H1 (cell line): ENCODE measurements around the gene NLRP6. TPM values are rescaled to one million over a fixed set of nuclear protein-coding genes. Genes with fewer than 3 reads are reported as not detected.

Source experiments
- CTCF ChIA-PET: fragments of 300-600 bp; sonication (Branson Sonifier 250); formaldehyde crosslinking; loops from one replicate; lab custom pipeline; 2021; ENCODE audit not compliant: partially characterized antibody; lab: Charles Lee
- POLR2A ChIA-PET: fragments of 300-600 bp; sonication (Branson Sonifier 250); formaldehyde crosslinking; loops from one replicate; lab custom pipeline; 2021; ENCODE audit warnings: inconsistent platforms; ENCODE audit not compliant: partially characterized antibody; lab: Charles Lee
- DNase-seq, 2 experiments: peaks; one replicate each; pipeline versions ENCODE4 v3.0.0 to v3.0.0-alpha.2; 2010 to 2022; ENCODE audit warnings: low spot score in 2 of 2, low read depth in 1 of 2, mixed read lengths in 1 of 2
- FAIRE-seq: peaks from 2 replicates; lab custom pipeline; 2011; peaks lifted over from hg19 to GRCh38; lab: Jason Lieb, UNC
- H2AFZ ChIP-seq: 2 replicates; pipeline ENCODE4 v1.8.1; 2012; ENCODE audit warnings: low read length, inconsistent platforms
- H2AK5ac ChIP-seq: 2 replicates; pipeline ENCODE4 v1.6.1; 2013; ENCODE audit warnings: low read depth, low read length
- H2BK120ac ChIP-seq: replicated peaks from 2 replicates; pipeline ENCODE3; 2013; ENCODE audit warnings: low read depth, low read length, inconsistent platforms
- H2BK12ac ChIP-seq: 2 replicates; pipeline ENCODE4 v1.6.1; 2013; ENCODE audit warnings: low read depth, low read length
- H2BK15ac ChIP-seq: 2 replicates; pipeline ENCODE4 v1.6.1; 2013; ENCODE audit warnings: low read length
- H2BK20ac ChIP-seq: 2 replicates; pipeline ENCODE4 v1.6.1; 2013; ENCODE audit warnings: low read length
- H2BK5ac ChIP-seq: 2 replicates; pipeline ENCODE4 v1.6.1; 2013; ENCODE audit warnings: low read depth, low read length
- H3K14ac ChIP-seq: 2 replicates; pipeline ENCODE4 v1.6.1; 2013; ENCODE audit warnings: inconsistent platforms; ENCODE audit not compliant: insufficient read length
- H3K18ac ChIP-seq: 2 replicates; pipeline ENCODE4 v1.6.1; 2013; ENCODE audit warnings: low read length; ENCODE audit errors: extremely low read depth
- H3K23ac ChIP-seq: 2 replicates; pipeline ENCODE4 v1.6.1; 2013; ENCODE audit warnings: inconsistent platforms; ENCODE audit not compliant: insufficient read length
- H3K23me2 ChIP-seq: 2 replicates; pipeline ENCODE4 v1.6.1; 2013; ENCODE audit warnings: low read depth, low read length
- H3K27ac ChIP-seq: 2 replicates; pipeline ENCODE4 v1.6.1; 2011; ENCODE audit warnings: low read depth, low read length, inconsistent platforms
- H3K27me3 ChIP-seq, 4 experiments: replicated peaks in 1 of 4; 1 replicate in 1 of 4; 2 replicates in 3 of 4; pipeline versions ENCODE4 v1.6.1 to v1.8.1; 2011 to 2013; ENCODE audit warnings: low read length in 3 of 4, mild to moderate bottlenecking in 3 of 4, inconsistent platforms in 2 of 4, mixed read lengths in 2 of 4, moderate library complexity in 1 of 4; ENCODE audit not compliant: control insufficient read depth in 3 of 4, insufficient read depth in 3 of 4; ENCODE audit errors: extremely low read depth in 1 of 4
- H3K36me3 ChIP-seq, 4 experiments: 2 replicates each; pipeline versions ENCODE4 v1.6.1 to v1.8.1; 2011 to 2013; ENCODE audit warnings: mild to moderate bottlenecking in 4 of 4, low read length in 3 of 4, moderate library complexity in 2 of 4, control low read depth in 1 of 4, inconsistent platforms in 1 of 4; ENCODE audit not compliant: insufficient read depth in 4 of 4, control insufficient read depth in 2 of 4
- H3K4ac ChIP-seq: replicated peaks from 2 replicates; pipeline ENCODE3; 2013; ENCODE audit warnings: low read length, low read depth, mixed read lengths, inconsistent platforms; ENCODE audit not compliant: insufficient read length
- H3K4me1 ChIP-seq, 4 experiments: replicated peaks in 1 of 4; 1 replicate in 1 of 4; 2 replicates in 3 of 4; pipeline versions ENCODE4 v1.6.1 to v1.8.1; 2011 to 2013; ENCODE audit warnings: low read length in 3 of 4, inconsistent platforms in 2 of 4, mixed read lengths in 1 of 4; ENCODE audit not compliant: insufficient read depth in 4 of 4, control insufficient read depth in 3 of 4
- H3K4me2 ChIP-seq, 2 experiments: 2 replicates each; pipeline versions ENCODE4 v1.6.1 to v1.8.1; 2011 to 2013; ENCODE audit warnings: low read depth in 2 of 2, low read length in 2 of 2, control low read depth in 1 of 2, inconsistent platforms in 1 of 2, mild to moderate bottlenecking in 1 of 2; ENCODE audit not compliant: insufficient read depth in 1 of 2
- H3K4me3 ChIP-seq, 4 experiments: fragments of 200-600, 300-600 bp in 1 of 4; sonication (generic), shearing (Covaris generic), sonication (Bioruptor Twin) in 1 of 4; 2 replicates each; pipeline versions ENCODE4 v1.5.1 to v1.8.1; 2011 to 2016; ENCODE audit warnings: low read length in 4 of 4, low read depth in 3 of 4, control low read depth in 2 of 4, inconsistent platforms in 2 of 4, mild to moderate bottlenecking in 2 of 4, mixed read lengths in 1 of 4, moderate library complexity in 1 of 4; ENCODE audit not compliant: insufficient read depth in 2 of 4; ENCODE audit errors: extremely low read depth in 1 of 4
- H3K56ac ChIP-seq: replicated peaks from 2 replicates; pipeline ENCODE3; 2013; ENCODE audit warnings: low read depth, mild to moderate bottlenecking, mixed read lengths, low read length, inconsistent platforms; ENCODE audit not compliant: insufficient read length
- H3K79me1 ChIP-seq: 2 replicates; pipeline ENCODE4 v1.6.1; 2013; ENCODE audit warnings: low read depth, low read length, control low read depth
- H3K79me2 ChIP-seq, 2 experiments: 2 replicates each; pipeline versions ENCODE4 v1.6.1 to v1.8.1; 2012 to 2013; ENCODE audit warnings: low read length in 2 of 2, mild to moderate bottlenecking in 2 of 2, inconsistent platforms in 1 of 2; ENCODE audit not compliant: insufficient read depth in 2 of 2, control insufficient read depth in 1 of 2
- H3K9ac ChIP-seq, 4 experiments: replicated peaks in 1 of 4; 1 replicate in 1 of 4; 2 replicates in 3 of 4; pipeline versions ENCODE4 v1.6.1 to v1.8.1; 2011 to 2013; ENCODE audit warnings: low read depth in 3 of 4, low read length in 3 of 4, control low read depth in 2 of 4, mild to moderate bottlenecking in 2 of 4, moderate library complexity in 2 of 4, inconsistent platforms in 1 of 4; ENCODE audit errors: extremely low read depth in 1 of 4
- H3K9me3 ChIP-seq, 2 experiments: 2 replicates each; pipeline versions ENCODE4 v1.6.1 to v1.8.1; 2012 to 2013; ENCODE audit warnings: mild to moderate bottlenecking in 2 of 2, moderate library complexity in 2 of 2, control low read depth in 1 of 2, inconsistent platforms in 1 of 2, low read depth in 1 of 2, low read length in 1 of 2, mixed read lengths in 1 of 2; ENCODE audit not compliant: insufficient read depth in 2 of 2
- H4K20me1 ChIP-seq, 2 experiments: replicated peaks in 1 of 2; 2 replicates each; pipeline versions ENCODE3 to v1.8.1; 2011 to 2013; ENCODE audit warnings: inconsistent platforms in 2 of 2, low read length in 2 of 2, mild to moderate bottlenecking in 1 of 2; ENCODE audit not compliant: insufficient read depth in 2 of 2, control insufficient read depth in 1 of 2
- H4K5ac ChIP-seq: 2 replicates; pipeline ENCODE4 v1.6.1; 2013; ENCODE audit warnings: low read length, low read depth, mixed read lengths, inconsistent platforms; ENCODE audit not compliant: insufficient read length
- H4K8ac ChIP-seq: 2 replicates; pipeline ENCODE4 v1.8.0; 2013; ENCODE audit warnings: mild to moderate bottlenecking, moderate library complexity, low read length, inconsistent platforms; ENCODE audit not compliant: insufficient read depth; ENCODE audit errors: extremely low read depth
- H4K91ac ChIP-seq: replicated peaks from 2 replicates; pipeline ENCODE3; 2013; ENCODE audit warnings: low read length, mixed read lengths, inconsistent platforms; ENCODE audit not compliant: insufficient read length
- EP300 ChIP-seq, 2 experiments: IDR thresholded peaks; 1 replicate in 1 of 2; 2 replicates in 1 of 2; pipeline ENCODE4 v1.6.1; 2011 to 2012; ENCODE audit warnings: low read depth in 2 of 2, low read length in 2 of 2, mild to moderate bottlenecking in 2 of 2, borderline replicate concordance in 1 of 2, inconsistent platforms in 1 of 2, moderate library complexity in 1 of 2
- POU5F1 ChIP-seq: IDR thresholded peaks from 2 replicates; pipeline ENCODE4 v1.6.1; 2011; ENCODE audit warnings: low read depth, mild to moderate bottlenecking, low read length, moderate library complexity
- WGBS, 2 experiments: shearing (Covaris generic) in 1 of 2; methylation state at CpG; one replicate each; pipeline versions ENCODE4 v1.1.6 to v1.1.7; 2013 to 2015; ENCODE audit warnings: low lambda C conversion rate in 2 of 2, mixed read lengths in 2 of 2, inconsistent platforms in 1 of 2, low coverage in 1 of 2, missing lambda C conversion rate in 1 of 2; ENCODE audit not compliant: insufficient replicate concordance in 2 of 2, insufficient coverage in 1 of 2, insufficient read length in 1 of 2; ENCODE audit errors: extremely low coverage in 1 of 2, missing lambda C conversion rate in 1 of 2; 5-methylcytosine and 5-hydroxymethylcytosine counted together
- polyA plus RNA-seq, 7 experiments: library from polyadenylated mRNA; depleted of rRNA in 3 of 7; stranded (reverse) in 5 of 7; unstranded in 2 of 7; fragments of >200 nt in 5 of 7; fragments of 200-250 nt in 2 of 7; gene quantifications; 1 replicate in 5 of 7; 2 replicates in 1 of 7; 4 replicates in 1 of 7; pipeline versions ENCODE4 v1.2.1 to v1.2.3, GENCODE V29; 2011 to 2013; ENCODE audit warnings: missing spikeins in 2 of 7, mixed read lengths in 2 of 7
- total RNA-seq: library from RNA; stranded (reverse); fragmentation: NEBNext Ultra II Directional; extraction: Animal tissue kit (Norgen Biotek cat#: 25700); gene quantifications from 2 replicates; pipeline ENCODE4 v1.2.1, GENCODE V29; 2021

The NLRP6 gene
- total and polyA plus RNA-seq, 2 of the 8 experiments (the other 6 are each of a cell fraction or from before 2014, with no cell fraction given), result not detected

DNA sequence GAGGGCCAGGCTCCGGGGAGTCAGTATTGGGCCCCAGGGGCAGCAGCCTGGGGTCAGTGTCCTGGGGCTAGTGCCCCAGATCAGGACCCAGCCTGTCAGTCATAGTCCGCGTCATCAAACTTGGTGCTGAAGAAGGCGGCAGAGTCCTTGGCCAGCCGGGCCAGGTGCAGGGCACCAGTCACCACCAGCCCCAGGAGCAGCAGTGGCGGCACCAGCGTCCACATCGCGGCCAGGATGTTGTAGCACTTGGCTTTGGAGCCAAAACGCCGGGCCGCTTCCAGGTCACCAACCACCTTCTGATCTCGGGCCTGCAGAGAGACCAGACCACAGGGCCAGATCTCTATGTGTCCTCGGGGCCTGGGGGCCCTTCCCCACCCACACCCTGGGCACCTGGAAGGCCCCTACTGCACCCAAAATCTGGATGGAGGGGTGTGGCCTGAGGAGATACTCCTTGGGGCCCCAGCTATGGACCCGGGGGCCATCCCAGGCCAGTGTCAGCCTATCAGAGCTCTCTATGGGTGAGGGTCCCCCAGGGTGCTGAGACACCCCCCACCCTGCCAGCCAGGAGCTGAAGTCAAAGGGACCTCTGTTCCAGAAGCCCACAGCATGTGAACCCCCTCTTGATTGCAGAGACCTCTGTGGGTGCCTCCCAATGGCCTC is 20.3 kb downstream of the NLRP6 start:
- Histone ChIP-seq H4K8ac (0 out of 2 replicates have a peak overlapping the region, but pooled peaks have one; percentile 3), H2AK5ac (no peak overlapping the region), H2BK20ac (0 out of 2 replicates have a peak overlapping the region, but pooled peaks have one; percentile 18), H4K5ac (no peak overlapping the region), H2BK120ac (no peak overlapping the region), H3K9me3 (no peaks in the 10 kb centered on the region), H3K4me3 (no peak overlapping the region), H3K23ac (no peak overlapping the region), H3K56ac (no peak overlapping the region), H2AFZ (no peak overlapping the region), H4K91ac (no peak overlapping the region), H3K4ac (no peak overlapping the region), H3K36me3 (peaks cover 0 to 13% (median 10%) of the 10 kb centered on the region in 4 experiments; a peak in 5 of 8 replicates), H3K18ac (no peak overlapping the region; the same call in 1 of the 2 replicates), H3K23me2 (no peaks in the 10 kb centered on the region), H2BK5ac (no peak overlapping the region), H3K9ac (no peak overlapping the region), H3K27me3 (no peaks in the 10 kb centered on the region), H2BK12ac (peak overlapping the region; percentile 17; the same call in 1 of the 2 replicates), H3K27ac (no peak overlapping the region), H3K79me1 (no peaks in the 10 kb centered on the region), H3K4me2 (no peak overlapping the region), H3K79me2 (no peaks in the 10 kb centered on the region), H3K14ac (no peak overlapping the region), H4K20me1 (no peaks in the 10 kb centered on the region), H2BK15ac (no peak overlapping the region), H3K4me1 (peaks cover 6 to 22% (median 12%) of the 10 kb centered on the region in 4 experiments)
- FAIRE-seq, result no peak
- ChIA-PET POLR2A (interaction anchor here (0.7 to 5.2 kb wide), 12 partner anchors 9 to 82 kb away, joined by 3 to 51 read pairs (median 4); partner anchors contain the start of genes IFITM2 and PGGHG), CTCF (interaction anchor here (0.7 to 2.2 kb wide), 3 partner anchors 18 to 48 kb away, joined by 5 to 11 read pairs (median 5); no protein-coding TSS in a partner anchor)
- DNase-seq, result no peak
- WGBS, 2 experiments, result 90% methylated on average over 15 of the region's 15 CpGs; no CpG with 5 or more reads in 1 of the 2 experiments
- TF ChIP-seq POU5F1, result no peak
- no peak for TF ChIP-seq EP300 (IDR thresholded peaks at IDR 0.05; ENCODE audit: borderline replicate concordance in 1 of 2, low read depth in 2 of 2, low read length in 2 of 2)
